ENCODE measurements around the gene ANK2. TPM values are rescaled to one million over a fixed set of nuclear protein-coding genes. Genes with fewer than 3 reads are reported as not detected.
A peak's percentile ranks its signal among the peaks of the same experiment; 100 is the strongest.

ANK2 gene
- total and polyA plus RNA-seq, 2 donors from 2014 or later: 21.1 to 125 TPM

GRCh38 chr4:113273721-113274220 lies 224.3 kb downstream of the ANK2 start:
- TF ChIP-seq, protein P1, sequence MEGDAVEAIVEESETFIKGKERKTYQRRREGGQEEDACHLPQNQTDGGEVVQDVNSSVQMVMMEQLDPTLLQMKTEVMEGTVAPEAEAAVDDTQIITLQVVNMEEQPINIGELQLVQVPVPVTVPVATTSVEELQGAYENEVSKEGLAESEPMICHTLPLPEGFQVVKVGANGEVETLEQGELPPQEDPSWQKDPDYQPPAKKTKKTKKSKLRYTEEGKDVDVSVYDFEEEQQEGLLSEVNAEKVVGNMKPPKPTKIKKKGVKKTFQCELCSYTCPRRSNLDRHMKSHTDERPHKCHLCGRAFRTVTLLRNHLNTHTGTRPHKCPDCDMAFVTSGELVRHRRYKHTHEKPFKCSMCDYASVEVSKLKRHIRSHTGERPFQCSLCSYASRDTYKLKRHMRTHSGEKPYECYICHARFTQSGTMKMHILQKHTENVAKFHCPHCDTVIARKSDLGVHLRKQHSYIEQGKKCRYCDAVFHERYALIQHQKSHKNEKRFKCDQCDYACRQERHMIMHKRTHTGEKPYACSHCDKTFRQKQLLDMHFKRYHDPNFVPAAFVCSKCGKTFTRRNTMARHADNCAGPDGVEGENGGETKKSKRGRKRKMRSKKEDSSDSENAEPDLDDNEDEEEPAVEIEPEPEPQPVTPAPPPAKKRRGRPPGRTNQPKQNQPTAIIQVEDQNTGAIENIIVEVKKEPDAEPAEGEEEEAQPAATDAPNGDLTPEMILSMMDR (IDR thresholded peaks at IDR 0.05; ENCODE audit: borderline replicate concordance, extremely low read depth, insufficient read depth): no peak
- Histone ChIP-seq H3K4me1 (ENCODE audit: control insufficient read depth in 2 of 3, insufficient read depth in 2 of 3, low read depth in 1 of 3, low read length in 3 of 3) (peaks cover 0 to 3% (median 0%) of the 10 kb centered on the region in 3 donors), H3K9me3 (ENCODE audit: control insufficient read depth in 2 of 3, insufficient read depth in 1 of 3, low read length in 3 of 3) (no peaks in the 10 kb centered on the region), H3K27me3 (ENCODE audit: control insufficient read depth, insufficient read depth, low read length) (no peaks in the 10 kb centered on the region), H3K36me3 (ENCODE audit: control insufficient read depth in 2 of 3, insufficient read depth in 3 of 3, low read length in 3 of 3) (peaks cover 0 to 2% (median 0%) of the 10 kb centered on the region in 3 donors), H3K27ac (ENCODE audit: low read depth in 2 of 2, low read length in 2 of 2) (no peak overlapping the region), H3K9ac (ENCODE audit: low read length in 3 of 3) (no peak overlapping the region), H3K4me3 (ENCODE audit: low read length in 3 of 3) (no peak overlapping the region)
- DNase-seq: no peak
- intact Hi-C loops (cut with DNase I): no loop called here
- FAIRE-seq: no peak

DNA sequence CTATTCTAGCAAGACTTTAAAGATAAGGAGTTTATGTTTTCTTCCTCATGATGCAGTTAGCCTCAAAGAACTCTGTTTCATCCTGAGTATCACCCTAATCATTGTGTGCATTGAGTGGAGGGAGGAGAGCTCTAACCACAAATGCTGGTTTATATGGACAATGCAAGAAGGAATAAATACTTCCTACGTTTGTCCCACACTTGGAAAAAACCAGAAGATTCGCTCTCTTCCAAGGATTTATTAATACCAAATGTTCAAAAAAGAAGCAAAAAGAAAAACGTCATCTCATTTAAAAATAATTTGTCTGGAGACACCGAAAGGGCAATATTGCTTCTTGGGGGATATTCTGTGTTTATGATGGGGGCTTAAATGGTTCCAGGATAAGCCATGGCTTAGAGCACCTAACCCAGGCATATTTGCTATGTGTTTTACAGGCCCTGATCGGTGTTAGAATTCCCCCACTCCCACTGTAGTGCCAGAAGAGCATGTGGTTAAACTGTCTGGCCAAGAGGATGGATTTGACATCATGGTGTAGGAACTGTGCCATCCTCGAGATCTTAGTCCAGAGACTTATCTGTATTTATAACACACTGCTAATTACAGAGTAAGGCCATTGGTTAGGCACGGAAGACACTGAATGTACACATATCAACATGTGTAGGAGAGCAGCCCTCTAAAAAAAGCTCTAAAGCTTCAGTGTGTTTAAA lies 227.2 kb downstream of the ANK2 start:
- Histone ChIP-seq H3K4me3 (ENCODE audit: low read length in 3 of 3) (no peak overlapping the region), H3K4me1 (ENCODE audit: control insufficient read depth in 2 of 3, insufficient read depth in 2 of 3, low read depth in 1 of 3, low read length in 3 of 3) (peaks cover 0 to 2% (median 0%) of the 10 kb centered on the region in 3 donors), H3K27me3 (ENCODE audit: control insufficient read depth, insufficient read depth, low read length) (no peaks in the 10 kb centered on the region), H3K9me3 (ENCODE audit: control insufficient read depth in 2 of 3, insufficient read depth in 1 of 3, low read length in 3 of 3) (no peaks in the 10 kb centered on the region), H3K36me3 (ENCODE audit: control insufficient read depth in 2 of 3, insufficient read depth in 3 of 3, low read length in 3 of 3) (peaks cover 0 to 2% (median 0%) of the 10 kb centered on the region in 3 donors), H3K9ac (ENCODE audit: low read length in 3 of 3) (no peak overlapping the region), H3K27ac (ENCODE audit: low read depth in 2 of 2, low read length in 2 of 2) (no peak overlapping the region)
- FAIRE-seq (no peak), DNase-seq (no peak)
- intact Hi-C loops (cut with DNase I): no loop called here
- TF ChIP-seq, protein P1 (IDR thresholded peaks at IDR 0.05; ENCODE audit: borderline replicate concordance, extremely low read depth, insufficient read depth): no peak

- DNase-seq (peak; percentile 53 to 92 (median 74)), FAIRE-seq (peak; percentile 11)
- no peaks in the 10 kb centered on the region for H3K9me3 ChIP-seq (ENCODE audit: control insufficient read depth in 2 of 3, insufficient read depth in 1 of 3, low read length in 3 of 3)
- no peak overlapping the region for H3K27ac ChIP-seq (ENCODE audit: low read depth in 2 of 2, low read length in 2 of 2)
- H3K9ac ChIP-seq (ENCODE audit: low read length in 3 of 3): no peak overlapping the region
- H3K4me3 ChIP-seq (ENCODE audit: low read length in 3 of 3): no peak overlapping the region
- H3K4me1 ChIP-seq (ENCODE audit: control insufficient read depth in 2 of 3, insufficient read depth in 2 of 3, low read depth in 1 of 3, low read length in 3 of 3): no peaks in the 10 kb centered on the region
- peaks cover 0 to 7% (median 2%) of the 10 kb centered on the region in 3 donors for H3K36me3 ChIP-seq (ENCODE audit: control insufficient read depth in 2 of 3, insufficient read depth in 3 of 3, low read length in 3 of 3)
- intact Hi-C loops (cut with DNase I): no loop called here
- TF ChIP-seq, protein P1 (IDR thresholded peaks at IDR 0.05; ENCODE audit: borderline replicate concordance, extremely low read depth, insufficient read depth): peak; percentile 84
- no peaks in the 10 kb centered on the region for H3K27me3 ChIP-seq (ENCODE audit: control insufficient read depth, insufficient read depth, low read length)
Measured at GRCh38 chr4:113278324-113278934, 229.0 kb downstream of the ANK2 start.
